OCI-LY1 (cell line): Measurements from ENCODE around the gene RPS21.

Experiments
- H2AFZ ChIP-seq: fragments of 200-600 bp; sonication (generic), shearing (Covaris generic); 2 replicates; pipeline ENCODE4 v1.6.0; 2014; ENCODE audit warnings: antibody characterized with exemption, mild to moderate bottlenecking, low read length
- H3F3A ChIP-seq: fragments of 200-600 bp; sonication (generic), shearing (Covaris generic); 2 replicates; pipeline ENCODE4 v1.6.0; 2014; ENCODE audit warnings: mild to moderate bottlenecking, antibody characterized with exemption, low read length, moderate library complexity; ENCODE audit not compliant: insufficient read depth
- H3K27ac ChIP-seq: fragments of 200-600 bp; sonication (generic); 2 replicates; pipeline ENCODE4 v1.5.1; 2014; ENCODE audit warnings: low read length, mixed run types, mild to moderate bottlenecking, low read depth; ENCODE audit not compliant: poor library complexity, severe bottlenecking
- H3K27me3 ChIP-seq: fragments of 200-600 bp; sonication (generic); 2 replicates; pipeline ENCODE4 v1.6.0; 2014; ENCODE audit warnings: antibody characterized with exemption, mild to moderate bottlenecking, low read length, moderate library complexity; ENCODE audit not compliant: insufficient read depth
- H3K36me3 ChIP-seq: fragments of 200-600 bp; sonication (generic); 2 replicates; pipeline ENCODE4 v1.6.1; 2014; ENCODE audit warnings: mild to moderate bottlenecking, antibody characterized with exemption, low read length, moderate library complexity, mixed read lengths; ENCODE audit not compliant: insufficient read depth
- H3K4me1 ChIP-seq: fragments of 200-600 bp; sonication (generic); 2 replicates; pipeline ENCODE4 v1.5.1; 2014; ENCODE audit warnings: mild to moderate bottlenecking, low read length, moderate library complexity; ENCODE audit not compliant: insufficient read depth, severe bottlenecking
- H3K4me2 ChIP-seq: fragments of 200-600 bp; sonication (generic), shearing (Covaris generic); 2 replicates; pipeline ENCODE4 v1.6.1; 2014; ENCODE audit warnings: low read length
- H3K4me3 ChIP-seq: fragments of 200-600 bp; sonication (generic); 2 replicates; pipeline ENCODE4 v1.5.1; 2014; ENCODE audit warnings: low read length, low read depth, mild to moderate bottlenecking, mixed read lengths; ENCODE audit not compliant: poor library complexity, severe bottlenecking
- H3K79me2 ChIP-seq: fragments of 200-600 bp; shearing (Covaris generic); 2 replicates; pipeline ENCODE4 v1.6.1; 2016; ENCODE audit warnings: mixed run types, low read length, mixed read lengths; ENCODE audit not compliant: insufficient read depth
- H3K9ac ChIP-seq: fragments of 200-600 bp; sonication (generic), shearing (Covaris generic); 2 replicates; pipeline ENCODE4 v1.6.1; 2014; ENCODE audit warnings: mild to moderate bottlenecking, low read length, mixed read lengths
- H3K9me2 ChIP-seq: fragments of 200-600 bp; sonication (generic), shearing (Covaris generic); 2 replicates; pipeline ENCODE4 v1.6.1; 2014; ENCODE audit warnings: low read depth, mild to moderate bottlenecking, low read length, mixed read lengths
- H3K9me3 ChIP-seq: fragments of 200-600 bp; shearing (Covaris generic); 2 replicates; pipeline ENCODE4 v1.6.1; 2014; ENCODE audit warnings: low read length, mixed read lengths
- H4K20me1 ChIP-seq: fragments of 200-600 bp; sonication (generic), shearing (Covaris generic); 2 replicates; pipeline ENCODE4 v1.6.0; 2016; ENCODE audit warnings: mild to moderate bottlenecking, low read length; ENCODE audit not compliant: insufficient read depth
- CTCF ChIP-seq: fragments of 200-600 bp; sonication (generic), shearing (Covaris generic); IDR thresholded peaks from 2 replicates; pipeline ENCODE4 v1.5.1; 2017; ENCODE audit warnings: mild to moderate bottlenecking, antibody characterized with exemption, low read length, moderate library complexity, mixed read lengths
- EZH2 ChIP-seq: fragments of 200-600 bp; sonication (generic), shearing (Covaris generic); IDR thresholded peaks from 2 replicates; pipeline ENCODE4 v1.8.0; 2017; ENCODE audit warnings: borderline replicate concordance, mixed run types, mild to moderate bottlenecking, antibody characterized with exemption, low read length, moderate library complexity, mixed read lengths

RPS21 gene

GRCh38 chr20:62359491-62360121, 27.3 kb upstream of the RPS21 start:
- no peaks in the 10 kb centered on the region for H4K20me1 ChIP-seq
- TF ChIP-seq EZH2 (no peak), CTCF (no peak)
- no peaks in the 10 kb centered on the region for H3K79me2 ChIP-seq
- H3K4me2 ChIP-seq = no peak overlapping the region
- H3K4me3 ChIP-seq = no peak overlapping the region
- no peaks in the 10 kb centered on the region for H3K9me2 ChIP-seq
- no peak overlapping the region for H2AFZ ChIP-seq
- H3K4me1 ChIP-seq = no peaks in the 10 kb centered on the region
- no peaks in the 10 kb centered on the region for H3K9me3 ChIP-seq
- H3K9ac ChIP-seq = no peak overlapping the region
- no peaks in the 10 kb centered on the region for H3K36me3 ChIP-seq
- H3K27ac ChIP-seq = no peak overlapping the region
- peaks cover 15% of the 10 kb centered on the region; the same call in 1 of the 2 replicates for H3K27me3 ChIP-seq
- H3F3A ChIP-seq = no peaks in the 10 kb centered on the region

- Histone ChIP-seq H3K27ac (no peak overlapping the region), H3K4me3 (no peak overlapping the region), H3K79me2 (no peaks in the 10 kb centered on the region), H3K9me3 (no peaks in the 10 kb centered on the region), H4K20me1 (no peaks in the 10 kb centered on the region), H3F3A (no peaks in the 10 kb centered on the region), H3K9ac (no peak overlapping the region), H2AFZ (no peak overlapping the region), H3K36me3 (no peaks in the 10 kb centered on the region), H3K4me1 (peaks cover 2% of the 10 kb centered on the region), H3K9me2 (no peaks in the 10 kb centered on the region), H3K4me2 (no peak overlapping the region), H3K27me3 (peaks cover 15% of the 10 kb centered on the region)
- TF ChIP-seq EZH2 (no peak), CTCF (no peak)
Observed at GRCh38 chr20:62360854-62361798, 25.8 kb upstream of the RPS21 start.

GRCh38 chr20:62361799-62362589, 24.9 kb upstream of the RPS21 start:
- H2AFZ ChIP-seq = no peak overlapping the region
- peaks cover 20% of the 10 kb centered on the region; the same call in 1 of the 2 replicates for H3K27me3 ChIP-seq
- H3K9ac ChIP-seq = no peak overlapping the region
- no peaks in the 10 kb centered on the region for H3K36me3 ChIP-seq
- H3K79me2 ChIP-seq = no peaks in the 10 kb centered on the region
- H3K4me2 ChIP-seq = no peak overlapping the region
- no peak overlapping the region for H3K27ac ChIP-seq
- no peak overlapping the region for H3K4me3 ChIP-seq
- no peaks in the 10 kb centered on the region for H3F3A ChIP-seq
- H3K4me1 ChIP-seq = peaks cover 10% of the 10 kb centered on the region
- H3K9me3 ChIP-seq = no peaks in the 10 kb centered on the region
- no peaks in the 10 kb centered on the region for H3K9me2 ChIP-seq
- TF ChIP-seq EZH2 (no peak), CTCF (no peak)
- H4K20me1 ChIP-seq = no peaks in the 10 kb centered on the region
